GM10847 (cell line): Measurements from ENCODE around the gene SPATA13.

ENCODE experiments used
- POLR2A ChIP-seq: IDR thresholded peaks from 2 replicates; pipeline ENCODE4 v1.6.1; 2011; ENCODE audit not compliant: insufficient read length; ENCODE audit errors: extremely low read depth

SPATA13 gene

DNA sequence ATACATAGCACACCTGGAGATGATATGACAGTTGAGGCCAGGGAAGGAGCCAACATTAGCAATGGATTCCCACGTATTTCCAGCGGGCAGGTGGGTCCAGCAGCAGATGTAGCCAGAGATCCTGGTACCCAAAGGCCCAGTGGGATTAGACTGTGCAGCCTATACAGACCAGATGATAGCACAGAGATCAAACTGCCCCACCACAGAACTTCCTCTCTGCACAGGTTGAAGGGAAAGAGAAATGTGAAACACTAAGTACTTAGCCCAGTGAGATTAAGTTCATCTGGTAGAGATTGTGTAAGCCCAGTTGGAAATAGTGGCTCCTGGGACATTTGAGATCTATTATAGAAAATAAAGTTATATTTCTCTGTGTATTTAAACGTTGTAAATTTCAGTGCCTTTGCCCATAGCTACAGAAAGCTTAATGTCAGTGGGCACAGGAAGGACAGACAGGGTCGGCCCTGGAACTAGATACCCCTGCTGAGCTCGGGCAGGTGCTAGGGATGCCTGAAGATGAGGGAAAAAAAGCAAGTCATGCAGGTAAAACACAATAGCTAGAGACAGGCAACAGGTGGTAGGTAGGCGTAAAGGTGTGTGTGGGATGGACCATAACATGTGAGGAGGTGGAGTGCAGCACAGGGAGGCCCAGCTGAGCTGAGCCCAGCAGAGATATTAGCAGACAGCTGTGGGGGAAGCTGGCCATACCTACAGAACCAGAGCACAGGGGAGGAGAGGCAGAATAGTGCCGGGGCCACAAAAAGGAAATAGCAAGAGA, 27.3 kb upstream of the SPATA13 start:
- TF ChIP-seq POLR2A, result no peak

DNA sequence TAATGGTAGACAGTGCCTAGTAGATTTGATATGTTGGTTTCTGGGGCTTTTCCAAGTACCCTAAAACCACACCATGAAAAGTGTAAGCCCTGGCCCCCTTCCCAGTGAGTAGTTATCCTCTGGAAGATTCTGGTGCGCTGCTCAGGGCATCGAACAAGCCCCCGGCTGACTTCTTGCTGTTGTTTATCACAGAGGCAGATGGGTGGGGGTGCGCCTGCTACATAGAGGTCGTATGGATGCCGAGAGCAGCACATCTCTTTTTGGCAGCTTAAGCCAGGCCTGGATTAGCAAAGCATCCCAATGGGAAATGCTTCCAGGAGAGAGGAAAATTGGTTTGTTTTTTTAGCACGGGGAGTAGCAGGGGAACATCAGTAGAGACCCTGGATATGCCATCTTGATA, 26.3 kb upstream of the SPATA13 start:
- TF ChIP-seq POLR2A, result no peak

DNA sequence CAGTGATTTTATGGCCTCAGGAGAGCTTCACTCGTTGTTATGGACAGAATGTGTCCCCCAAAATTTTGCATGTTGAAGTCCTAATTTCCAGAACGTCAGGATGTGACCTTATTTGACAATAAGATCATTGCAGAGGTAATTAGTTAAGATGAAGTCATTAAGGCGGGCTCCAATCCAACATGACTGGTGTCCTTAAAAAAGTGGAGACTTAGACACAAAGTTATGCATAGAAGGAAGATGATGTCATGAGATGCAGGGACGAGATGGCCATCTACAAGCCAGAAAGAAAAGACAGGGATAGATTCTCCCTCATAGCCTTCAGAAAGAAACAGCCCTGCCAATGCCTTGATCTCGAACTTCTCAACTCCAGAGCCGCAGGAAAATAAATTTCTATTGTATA, 25.8 kb upstream of the SPATA13 start:
- no peak for TF ChIP-seq POLR2A

DNA sequence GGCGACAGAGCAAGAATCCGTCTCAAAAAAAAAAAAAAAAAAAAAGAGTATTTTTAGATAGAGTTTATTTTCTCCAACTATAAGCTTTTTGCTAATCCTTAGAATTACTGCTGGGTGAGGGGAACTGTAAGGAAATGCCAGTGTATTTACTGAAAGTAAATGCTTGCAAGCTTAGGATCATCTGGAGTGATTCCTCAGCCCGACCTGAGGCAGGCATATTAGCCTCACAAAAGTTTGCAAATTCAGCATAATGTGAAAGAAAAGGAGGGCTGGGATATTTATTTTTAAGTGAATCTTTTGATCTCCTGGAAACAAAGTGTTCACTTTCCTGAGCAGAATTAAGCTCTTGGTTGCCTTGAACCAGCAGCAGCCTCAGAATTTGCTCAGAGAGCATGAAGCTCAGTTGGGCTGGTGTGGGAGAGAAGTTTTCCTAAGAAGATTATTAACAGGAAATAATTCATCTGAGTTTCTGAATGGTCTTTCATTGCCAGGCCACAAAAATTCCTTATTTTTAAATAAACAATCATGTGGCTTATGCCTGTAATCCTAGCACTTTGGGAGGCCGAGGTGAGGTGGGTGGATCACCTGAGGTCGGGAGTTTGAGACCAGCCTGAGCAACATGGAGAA, 24.7 kb upstream of the SPATA13 start:
- TF ChIP-seq POLR2A, result no peak

DNA sequence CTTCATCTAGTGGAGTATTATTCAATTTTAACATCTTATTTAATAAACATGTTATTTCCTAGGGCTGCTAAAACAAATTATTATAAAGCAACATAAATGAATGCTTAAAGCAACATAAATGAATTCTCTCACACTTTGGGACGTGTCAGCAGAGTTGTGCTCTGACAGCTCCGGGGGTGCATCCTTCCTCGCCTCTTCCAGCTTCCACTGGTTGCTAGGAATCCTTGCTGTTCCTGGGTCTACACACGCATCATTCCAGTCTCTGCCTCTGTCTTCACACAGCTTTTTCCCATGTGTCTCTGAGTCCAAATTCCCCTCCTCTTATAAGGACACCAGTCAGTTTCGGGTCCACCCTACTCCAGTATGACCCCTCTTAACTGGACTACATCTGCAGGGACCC, 21.6 kb upstream of the SPATA13 start:
- no peak for TF ChIP-seq POLR2A

DNA sequence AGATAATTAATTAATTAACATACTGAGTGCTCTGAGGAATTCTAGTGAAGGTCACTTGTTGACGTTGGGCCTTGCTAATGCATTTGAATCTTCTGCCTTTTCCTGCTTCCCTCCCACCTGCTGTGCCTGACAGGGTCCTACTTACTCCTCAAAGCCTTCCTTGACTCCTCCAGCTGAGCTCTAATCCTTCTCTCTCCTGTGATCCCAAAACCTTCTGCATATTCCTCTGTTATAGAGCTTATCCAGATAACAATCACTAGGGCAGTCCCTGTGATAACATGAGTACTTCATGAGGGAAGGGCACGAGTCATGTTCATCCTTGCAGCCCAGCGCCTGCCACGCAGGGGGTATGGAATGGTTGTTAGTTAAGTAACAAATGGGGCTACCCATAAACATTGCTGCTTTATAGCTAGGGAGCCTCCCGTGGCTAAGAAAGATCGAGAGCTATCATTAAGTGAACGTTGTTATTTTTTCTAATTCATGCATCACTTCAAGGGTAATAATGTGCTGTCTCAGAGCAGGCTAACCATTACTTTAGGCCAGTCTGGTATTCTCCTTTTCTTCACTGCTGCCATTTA, 19.1 kb upstream of the SPATA13 start:
- no peak for TF ChIP-seq POLR2A

DNA sequence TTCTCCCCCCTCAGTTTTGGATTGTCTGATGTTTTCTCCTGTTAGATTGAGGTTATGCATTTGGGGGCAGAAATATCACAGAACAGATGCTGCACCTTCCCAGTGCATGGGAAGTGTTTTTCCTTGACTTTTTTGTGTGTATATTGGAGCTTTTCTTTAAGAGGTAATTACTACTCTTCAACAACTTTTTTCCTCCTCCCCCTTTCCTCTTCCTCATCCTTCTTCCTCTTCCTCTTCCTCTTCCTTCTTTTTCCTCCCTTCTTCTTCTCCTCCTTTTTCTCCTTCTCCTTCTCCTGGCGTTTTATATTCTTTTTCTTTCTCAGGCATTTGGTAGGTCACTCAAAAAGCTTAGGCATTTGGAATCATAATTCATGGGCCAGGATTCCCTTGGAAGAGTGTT, 18.1 kb upstream of the SPATA13 start:
- TF ChIP-seq POLR2A, result no peak

DNA sequence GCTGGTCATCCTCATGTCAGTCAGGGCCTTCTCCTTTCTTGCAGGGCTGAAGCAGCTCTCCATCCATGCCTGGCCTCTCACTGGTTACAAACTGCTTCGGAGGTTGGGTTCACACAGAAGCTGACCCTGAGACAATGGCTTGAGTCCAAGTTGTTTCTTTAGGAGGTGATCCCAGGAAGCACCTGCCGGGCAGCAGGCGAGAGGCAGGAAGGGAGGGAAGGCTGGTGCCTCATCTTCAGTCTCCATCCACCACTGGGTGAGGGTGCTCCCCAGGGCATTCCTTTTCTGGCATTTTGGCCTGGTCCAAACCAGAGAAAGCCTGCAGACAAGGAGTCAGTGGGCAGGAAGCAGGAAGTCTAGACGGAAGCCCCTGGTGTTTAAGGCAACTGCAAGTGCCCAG, 17.6 kb upstream of the SPATA13 start:
- no peak for TF ChIP-seq POLR2A

DNA sequence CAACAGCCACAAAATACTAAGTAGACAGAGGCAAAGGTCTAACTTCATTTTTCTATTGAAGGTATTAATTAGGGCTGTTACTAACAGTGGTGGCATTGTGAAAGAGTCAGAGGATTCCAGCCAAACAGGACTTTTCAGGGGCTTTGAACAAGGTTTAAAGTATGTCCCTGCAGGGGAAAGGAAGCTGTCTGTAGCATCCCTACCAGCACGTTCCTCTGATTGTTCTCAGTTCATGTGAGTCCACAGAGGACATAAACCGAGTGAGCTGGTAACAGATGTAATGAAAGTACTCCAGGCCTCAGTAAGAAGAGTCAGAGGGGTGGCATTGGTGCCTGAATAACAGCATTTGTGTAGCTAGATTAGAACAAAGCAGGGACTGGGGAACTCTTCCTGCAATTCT, 15.3 kb upstream of the SPATA13 start:
- no peak for TF ChIP-seq POLR2A

DNA sequence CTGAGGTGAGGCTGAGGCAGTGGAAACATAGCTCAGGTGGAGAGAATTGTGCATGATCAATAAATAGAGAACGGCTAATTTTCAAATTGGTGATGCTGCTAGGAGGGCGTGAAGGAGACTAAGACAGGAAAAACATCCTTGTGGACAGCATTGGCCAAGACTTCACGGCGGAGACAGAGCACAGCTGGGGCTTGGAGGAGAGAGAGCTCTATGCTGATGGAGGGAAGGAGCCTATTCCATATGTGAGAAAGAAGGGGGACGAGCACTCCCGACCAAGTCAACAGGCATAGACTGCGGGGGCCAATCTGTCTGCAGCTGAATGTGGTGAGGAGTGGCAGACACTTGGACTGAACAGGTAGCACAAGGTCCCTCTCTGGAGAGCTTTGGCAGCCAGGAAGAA, 14.8 kb upstream of the SPATA13 start:
- no peak for TF ChIP-seq POLR2A

DNA sequence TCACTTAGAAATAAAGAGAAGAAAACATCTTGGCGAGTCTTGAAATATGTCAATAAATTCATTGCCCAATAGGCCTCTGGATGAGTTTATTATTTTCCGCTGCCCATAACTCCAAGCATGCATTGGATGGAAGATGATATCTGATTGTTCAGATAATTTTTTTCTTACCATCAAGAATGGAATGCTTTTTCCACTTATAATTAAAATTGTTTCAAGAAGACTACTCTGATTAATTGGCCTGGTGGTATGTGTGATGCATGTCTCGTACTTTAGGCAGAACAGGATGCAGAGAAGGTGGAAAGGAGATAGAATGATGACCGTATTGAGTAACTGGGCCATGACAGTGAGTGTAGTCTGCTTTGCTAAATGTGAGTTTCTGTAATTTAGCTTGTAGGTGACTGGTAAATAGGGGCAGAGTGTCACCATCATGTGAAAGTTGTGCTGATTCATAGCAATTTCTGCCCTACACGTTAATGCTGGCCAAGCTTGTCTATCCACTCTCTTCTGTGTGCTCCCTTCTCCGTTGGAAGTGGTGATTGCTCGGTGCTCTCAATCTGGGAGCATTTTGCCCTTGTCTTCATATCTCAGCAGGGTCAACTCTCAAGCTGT, 13.5 kb upstream of the SPATA13 start:
- TF ChIP-seq POLR2A, result no peak

DNA sequence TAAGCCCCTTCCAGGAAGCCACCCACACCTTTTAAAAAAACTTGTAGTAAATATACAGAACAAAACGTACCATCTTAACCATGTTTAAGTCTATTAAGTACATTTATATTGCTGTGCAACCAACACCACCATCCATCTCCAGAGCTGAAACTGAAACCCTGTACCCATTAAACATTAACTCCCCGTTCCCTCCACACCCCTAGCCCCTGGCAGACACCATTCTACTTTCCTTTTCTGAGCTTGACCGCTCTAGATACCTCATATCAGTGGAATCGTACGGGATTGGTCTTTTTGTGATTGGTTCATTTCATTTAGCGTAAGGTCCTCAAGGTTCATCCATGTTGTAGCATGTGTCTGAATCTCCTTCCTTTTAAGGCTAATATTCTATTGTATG, 13.0 kb upstream of the SPATA13 start:
- no peak for TF ChIP-seq POLR2A

DNA sequence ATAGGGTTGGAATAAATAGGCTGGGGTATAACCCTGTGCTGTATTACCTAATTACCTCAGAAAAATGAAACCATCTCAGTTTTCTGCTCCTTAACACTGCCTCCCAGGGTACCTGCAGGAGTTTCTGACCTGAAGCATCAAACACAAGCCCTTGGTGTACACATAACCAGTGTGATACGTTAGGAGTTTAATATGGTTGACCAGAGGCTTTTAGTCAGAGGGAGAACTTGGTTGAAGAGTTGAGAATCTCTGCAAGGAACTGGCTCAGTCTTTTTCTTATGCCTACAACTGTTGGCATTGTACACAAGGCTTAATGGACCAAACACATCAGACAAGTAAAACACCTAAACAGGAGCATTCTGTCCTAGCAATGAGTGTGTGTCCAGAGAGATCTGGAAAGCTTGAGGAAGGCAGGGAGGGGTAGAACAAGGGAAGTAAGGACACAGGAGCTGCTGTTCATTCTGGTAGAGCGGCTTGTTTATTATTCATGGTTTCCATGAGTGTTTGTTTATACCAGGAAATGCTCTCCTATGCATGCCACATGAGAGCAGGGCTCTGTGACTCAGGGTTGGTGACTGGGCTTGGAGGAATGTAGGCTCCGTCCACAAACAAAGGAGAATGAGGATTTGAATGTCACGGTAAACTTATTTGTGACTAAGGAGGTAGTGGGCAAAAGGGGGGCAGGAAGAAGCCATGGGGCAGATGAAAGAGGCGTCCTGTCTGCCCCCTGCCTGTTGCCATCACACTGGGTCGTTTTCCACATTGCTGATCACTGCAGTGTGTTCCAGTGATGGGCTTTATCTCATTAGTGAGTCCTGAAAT, 11.9 kb upstream of the SPATA13 start:
- no peak for TF ChIP-seq POLR2A

DNA sequence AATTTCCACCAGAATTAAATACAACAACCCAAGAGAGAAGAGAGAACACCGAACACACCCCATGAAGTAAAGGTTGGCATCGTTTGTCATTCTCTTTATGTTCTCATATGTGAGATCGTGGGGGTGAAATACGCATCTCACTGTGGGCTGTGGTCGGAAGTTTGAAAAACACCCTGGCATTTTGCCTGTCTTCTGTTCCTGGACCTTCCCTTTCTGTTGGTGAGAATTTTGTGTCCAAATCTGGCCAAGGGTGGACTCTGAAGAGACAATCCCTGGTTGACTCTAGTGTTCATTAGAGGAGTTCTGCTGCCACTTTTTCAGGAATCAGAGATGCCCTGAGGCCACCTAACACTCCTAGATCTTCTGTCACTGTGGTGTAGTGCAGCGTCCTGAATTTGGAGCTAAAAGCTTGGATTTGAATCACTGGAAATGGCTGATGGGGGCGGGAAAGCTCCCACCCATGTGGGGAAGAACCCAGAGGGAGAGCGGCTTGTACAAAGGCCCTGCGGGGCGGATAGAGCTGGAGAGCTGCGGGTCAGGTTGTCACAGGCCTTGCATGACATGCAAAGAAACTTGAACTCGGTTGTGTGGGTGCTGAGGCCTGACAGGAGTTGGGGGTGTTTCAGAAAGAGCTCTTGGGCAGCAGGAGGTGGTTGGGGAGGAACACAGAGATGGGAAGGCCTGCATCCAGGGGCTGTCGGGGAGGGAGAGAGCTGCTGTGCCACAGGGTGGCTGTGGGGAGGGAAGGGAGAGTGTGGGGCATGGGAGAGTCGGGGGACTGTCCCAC, 11.1 kb upstream of the SPATA13 start:
- TF ChIP-seq POLR2A, result no peak

DNA sequence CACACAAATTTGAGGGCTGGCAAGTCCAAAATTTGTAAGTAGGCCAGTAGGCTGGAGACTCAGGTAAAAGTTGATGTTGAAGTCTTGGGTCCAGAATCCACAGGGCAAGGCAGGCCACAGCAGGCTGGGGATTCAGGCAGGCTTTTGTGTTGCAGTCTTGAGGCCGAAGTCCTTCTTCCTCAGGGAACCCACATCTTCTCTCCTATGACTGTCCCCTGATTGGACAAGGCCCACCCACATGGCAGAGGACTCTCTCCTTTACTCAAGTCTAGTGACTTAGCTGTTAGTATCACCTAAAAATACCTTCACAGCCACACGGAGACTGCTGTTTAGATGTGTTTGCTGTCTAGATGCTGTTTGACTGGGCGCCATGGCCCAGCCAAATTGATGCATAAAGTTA, 9.9 kb upstream of the SPATA13 start:
- no peak for TF ChIP-seq POLR2A
